ENCODE results near the gene FAM83G. TPM values are rescaled to one million over a fixed set of nuclear protein-coding genes. Genes with fewer than 3 reads are reported as not detected.

FAM83G gene
- total RNA-seq, 1 donor from 2014 or later = 36.1 TPM

- no peaks in the 10 kb centered on the region for H3K9me3 ChIP-seq
- H3K4me1 ChIP-seq = peaks cover 4% of the 10 kb centered on the region
- no peak overlapping the region for H3K27ac ChIP-seq
- no peaks in the 10 kb centered on the region for H3K36me3 ChIP-seq
- TF ChIP-seq CTCF (IDR thresholded peaks at IDR 0.05) (no peak), POLR2A (IDR thresholded peaks at IDR 0.05) (no peak), POLR2AphosphoS5 (IDR thresholded peaks at IDR 0.05; ENCODE audit: insufficient read depth in 1 of 2, low read depth in 1 of 2) (no peak)
- DNase-seq (ENCODE audit: extremely low spot score in 2 of 2) = no peak
- intact Hi-C loops (cut with DNase I) = no loop called here
- H3K27me3 ChIP-seq = no peaks in the 10 kb centered on the region
- H3K4me3 ChIP-seq = no peak overlapping the region
Measured at GRCh38 chr17:19017401-19017800, 12.8 kb upstream of the FAM83G start.

GRCh38 chr17:19016881-19017280 lies 12.3 kb upstream of the FAM83G start:
- DNase-seq (ENCODE audit: extremely low spot score in 2 of 2) = no peak
- H3K36me3 ChIP-seq = no peaks in the 10 kb centered on the region
- H3K9me3 ChIP-seq = no peaks in the 10 kb centered on the region
- TF ChIP-seq POLR2AphosphoS5 (IDR thresholded peaks at IDR 0.05; ENCODE audit: insufficient read depth in 1 of 2, low read depth in 1 of 2) (no peak), CTCF (IDR thresholded peaks at IDR 0.05) (no peak), POLR2A (IDR thresholded peaks at IDR 0.05) (no peak)
- no peak overlapping the region for H3K4me3 ChIP-seq
- no peaks in the 10 kb centered on the region for H3K27me3 ChIP-seq
- H3K4me1 ChIP-seq = peaks cover 4% of the 10 kb centered on the region
- intact Hi-C loops (cut with DNase I) = no loop called here
- peak overlapping the region; percentile 22 for H3K27ac ChIP-seq

- H3K4me3 ChIP-seq = no peak overlapping the region
- H3K4me1 ChIP-seq = peaks cover 10% of the 10 kb centered on the region
- no peak overlapping the region for H3K27ac ChIP-seq
Measured at GRCh38 chr17:19016297-19016696, 11.7 kb upstream of the FAM83G start.

DNA sequence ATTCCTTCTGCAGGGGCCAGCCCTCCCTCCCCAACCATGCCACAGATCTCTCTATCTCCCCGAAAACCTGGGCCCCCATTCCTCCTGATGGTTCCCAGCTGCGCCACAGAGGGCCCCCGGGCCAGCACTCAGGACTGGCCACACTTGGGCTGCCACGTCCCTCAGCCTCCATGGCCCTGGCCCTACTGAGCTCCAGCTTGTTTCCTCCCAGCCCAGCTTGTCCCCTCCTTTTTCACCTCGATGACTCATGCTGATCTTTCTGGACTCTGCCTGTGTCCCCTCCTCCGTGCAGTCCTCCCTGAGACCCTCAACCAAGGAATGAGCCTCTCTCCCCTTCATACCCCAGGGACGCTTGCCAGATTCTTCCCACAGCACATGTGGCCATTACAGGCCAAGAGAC lies 10.9 kb upstream of the FAM83G start:
- TF ChIP-seq CTCF (IDR thresholded peaks at IDR 0.05) = no peak
- TF ChIP-seq POLR2AphosphoS5 (IDR thresholded peaks at IDR 0.05; ENCODE audit: insufficient read depth in 1 of 2, low read depth in 1 of 2) = no peak
- DNase-seq (ENCODE audit: extremely low spot score in 2 of 2) = no peak
- H3K4me1 ChIP-seq = peaks cover 14% of the 10 kb centered on the region
- H3K36me3 ChIP-seq = no peaks in the 10 kb centered on the region
- no peaks in the 10 kb centered on the region for H3K9me3 ChIP-seq
- H3K4me3 ChIP-seq = no peak overlapping the region
- no peak overlapping the region for H3K27ac ChIP-seq
- no peaks in the 10 kb centered on the region for H3K27me3 ChIP-seq
- intact Hi-C loops (cut with DNase I) = no loop called here

More at GRCh38 chr17:19016297-19016696, 11.7 kb upstream of the FAM83G start:
- H3K36me3 ChIP-seq = no peaks in the 10 kb centered on the region
- no peaks in the 10 kb centered on the region for H3K27me3 ChIP-seq
- intact Hi-C loops (cut with DNase I) = no loop called here
- H3K9me3 ChIP-seq = no peaks in the 10 kb centered on the region
- TF ChIP-seq CTCF (IDR thresholded peaks at IDR 0.05) = no peak
- TF ChIP-seq POLR2A (IDR thresholded peaks at IDR 0.05) = no peak
- TF ChIP-seq POLR2AphosphoS5 (IDR thresholded peaks at IDR 0.05; ENCODE audit: insufficient read depth in 1 of 2, low read depth in 1 of 2) = no peak
- DNase-seq (ENCODE audit: extremely low spot score in 2 of 2) = no peak

DNA sequence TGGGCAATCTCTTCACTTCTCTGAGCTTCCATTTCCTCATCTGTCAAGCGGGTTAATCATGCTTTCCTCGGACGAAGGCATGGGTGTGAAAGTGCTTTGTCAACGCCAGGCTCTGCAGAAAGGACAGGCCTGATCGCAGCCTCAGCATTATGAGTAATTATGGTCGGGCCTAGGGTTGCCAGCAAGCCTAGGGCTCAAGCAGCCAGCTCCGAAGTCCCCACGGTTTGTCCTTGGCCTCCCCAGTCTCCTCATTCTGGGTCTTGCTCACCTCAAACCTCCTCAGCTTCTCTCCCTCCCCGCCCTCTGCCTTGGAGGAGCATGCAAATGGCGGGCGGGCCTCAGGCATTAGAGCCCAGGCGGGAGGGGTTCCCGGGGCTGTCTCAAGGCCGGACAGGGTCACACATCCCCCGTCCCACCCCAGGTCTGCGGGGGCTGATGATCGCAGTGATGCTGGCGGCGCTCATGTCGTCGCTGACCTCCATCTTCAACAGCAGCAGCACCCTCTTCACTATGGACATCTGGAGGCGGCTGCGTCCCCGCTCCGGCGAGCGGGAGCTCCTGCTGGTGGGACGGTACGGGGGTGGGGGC lies 10.2 kb upstream of the FAM83G start:
- DNase-seq (ENCODE audit: extremely low spot score in 2 of 2) = no peak
- peaks cover 14% of the 10 kb centered on the region for H3K4me1 ChIP-seq
- TF ChIP-seq POLR2AphosphoS5 (IDR thresholded peaks at IDR 0.05; ENCODE audit: insufficient read depth in 1 of 2, low read depth in 1 of 2) (peak in 1 of 2 donors; percentile 30), POLR2A (IDR thresholded peaks at IDR 0.05) (no peak), CTCF (IDR thresholded peaks at IDR 0.05) (no peak)
- no peaks in the 10 kb centered on the region for H3K9me3 ChIP-seq
- H3K27ac ChIP-seq = peak overlapping the region; percentile 5
- H3K4me3 ChIP-seq = no peak overlapping the region
- intact Hi-C loops (cut with DNase I) = no loop called here
- no peaks in the 10 kb centered on the region for H3K36me3 ChIP-seq
- no peaks in the 10 kb centered on the region for H3K27me3 ChIP-seq
